ENCODE results near the gene NFKB1. TPM values are rescaled to one million over a fixed set of nuclear protein-coding genes. Genes with fewer than 3 reads are reported as not detected.

The NFKB1 gene
- polyA plus RNA-seq, 2 of the 4 experiments (the other 2 are of a cell fraction) = 15.2 to 18.3 TPM

GRCh38 chr4:102586002-102586643, 85.0 kb downstream of the NFKB1 start:
- 89% methylated on average over 4 of the region's 4 CpGs for WGBS (ENCODE audit: missing lambda C conversion rate)
- ATAC-seq (no peak), FAIRE-seq (no peak), DNase-seq (ENCODE audit: low read depth in 1 of 2, low spot score in 1 of 2) (no peak)
- ChIA-PET CTCF (no interaction called here), POLR2A (no interaction called here)
- H3K9me3 ChIP-seq = no peaks in the 10 kb centered on the region
- H3K4me1 ChIP-seq = no peaks in the 10 kb centered on the region
- TF ChIP-seq HOXB5 (CRISPR knock-in tag; IDR thresholded peaks at IDR 0.05) (no peak), RARB (CRISPR knock-in tag; IDR thresholded peaks at IDR 0.05) (no peak), RFX5 (IDR thresholded peaks at IDR 0.05) (no peak), ZFP36 (IDR thresholded peaks at IDR 0.05; ENCODE audit: borderline replicate concordance, partially characterized antibody) (no peak), JUN (IDR thresholded peaks at IDR 0.05) (no peak), ZSCAN20 (CRISPR knock-in tag; IDR thresholded peaks at IDR 0.05) (no peak), ZNF302 (CRISPR knock-in tag; IDR thresholded peaks at IDR 0.05) (no peak), TFCP2L1 (CRISPR knock-in tag; IDR thresholded peaks at IDR 0.05) (no peak), FOXS1 (CRISPR knock-in tag; IDR thresholded peaks at IDR 0.05) (no peak), MAZ (IDR thresholded peaks at IDR 0.05; ENCODE audit: borderline replicate concordance, low read depth, low read length) (no peak), HES2 (IDR thresholded peaks at IDR 0.05) (no peak), EHMT2 (IDR thresholded peaks at IDR 0.05; ENCODE audit: low read depth) (no peak), SMC3 (IDR thresholded peaks at IDR 0.05) (no peak), HOXB13 (CRISPR knock-in tag; IDR thresholded peaks at IDR 0.05; ENCODE audit: low read depth) (no peak), ESRRA (IDR thresholded peaks at IDR 0.05; ENCODE audit: borderline replicate concordance, low read length) (no peak), HEYL (CRISPR knock-in tag; IDR thresholded peaks at IDR 0.05) (no peak), NR3C1 (IDR thresholded peaks at IDR 0.05) (no peak), POLR2A (IDR thresholded peaks at IDR 0.05; ENCODE audit: low read length) (no peak)
- no peak overlapping the region for H3K27ac ChIP-seq
- H3K4me2 ChIP-seq = no peak overlapping the region
- no peak overlapping the region for H3K4me3 ChIP-seq

- no peak overlapping the region for H3K27ac ChIP-seq
- no peak overlapping the region for H3K4me2 ChIP-seq
- ChIA-PET CTCF (no interaction called here), POLR2A (no interaction called here)
- H3K4me1 ChIP-seq = no peaks in the 10 kb centered on the region
- no peak for TF ChIP-seq RARB (CRISPR knock-in tag; IDR thresholded peaks at IDR 0.05)
- no peak for TF ChIP-seq ESRRA (IDR thresholded peaks at IDR 0.05; ENCODE audit: borderline replicate concordance, low read length)
- TF ChIP-seq SMC3 (IDR thresholded peaks at IDR 0.05) = no peak
- TF ChIP-seq NPAS2 (CRISPR knock-in tag; IDR thresholded peaks at IDR 0.05; ENCODE audit: borderline replicate concordance) = no peak
- TF ChIP-seq USF2 (IDR thresholded peaks at IDR 0.05) = no peak
- TF ChIP-seq FOSB (CRISPR knock-in tag; IDR thresholded peaks at IDR 0.05) = no peak
- no peak for TF ChIP-seq HOXB5 (CRISPR knock-in tag; IDR thresholded peaks at IDR 0.05)
- TF ChIP-seq ZFP36 (IDR thresholded peaks at IDR 0.05; ENCODE audit: borderline replicate concordance, partially characterized antibody) = no peak
- TF ChIP-seq KDM5A (IDR thresholded peaks at IDR 0.05) = no peak
- TF ChIP-seq NR3C1 (IDR thresholded peaks at IDR 0.05) = no peak
- H3K9me3 ChIP-seq = no peaks in the 10 kb centered on the region
- DNase-seq (ENCODE audit: low read depth in 1 of 2, low spot score in 1 of 2) = no peak
- no peak for ATAC-seq
- FAIRE-seq = no peak
- 87% methylated on average over 4 of the region's 4 CpGs for WGBS (ENCODE audit: missing lambda C conversion rate)
- no peak overlapping the region for H3K4me3 ChIP-seq
Measured at GRCh38 chr4:102586644-102587021, 85.5 kb downstream of the NFKB1 start.

DNA sequence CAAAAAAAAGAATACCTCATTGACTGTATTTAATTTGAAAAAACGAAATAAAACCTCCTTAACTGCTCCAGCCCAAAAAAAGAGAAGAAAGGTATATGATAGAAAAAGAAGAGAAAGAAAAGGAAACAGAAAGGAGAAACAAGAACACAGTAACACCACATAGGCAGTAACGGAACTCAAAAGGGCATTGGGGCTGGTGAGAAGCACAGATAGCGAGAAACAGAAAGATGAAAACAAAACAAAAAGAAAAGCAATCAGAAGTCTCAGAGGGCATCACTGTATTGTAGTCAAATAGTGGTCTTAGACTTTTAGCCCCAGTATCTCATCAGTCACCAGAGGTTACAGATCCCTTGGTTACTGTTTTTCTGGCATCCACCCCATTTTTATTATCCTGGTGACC, 88.6 kb downstream of the NFKB1 start:
- ChIA-PET POLR2A (no interaction called here), CTCF (no interaction called here)
- H3K4me2 ChIP-seq = no peak overlapping the region
- FAIRE-seq (no peak), DNase-seq (ENCODE audit: low read depth in 1 of 2, low spot score in 1 of 2) (no peak), ATAC-seq (no peak)
- H3K9me3 ChIP-seq = no peaks in the 10 kb centered on the region
- no peaks in the 10 kb centered on the region for H3K4me1 ChIP-seq
- no peak for TF ChIP-seq CHD4 (IDR thresholded peaks at IDR 0.05; ENCODE audit: borderline replicate concordance)
- no peak for TF ChIP-seq JUN (IDR thresholded peaks at IDR 0.05)
- TF ChIP-seq RFX5 (IDR thresholded peaks at IDR 0.05) = no peak
- TF ChIP-seq HDAC2 (IDR thresholded peaks at IDR 0.05) = no peak
- no peak overlapping the region for H3K4me3 ChIP-seq
- 79% methylated on average over 3 of the region's 3 CpGs for WGBS (ENCODE audit: missing lambda C conversion rate)
- H3K27ac ChIP-seq = no peak overlapping the region

All from A549 (cell line).